Gastroesophageal sphincter (tissue), 2 donors: Measurements from ENCODE around the gene CASQ2.

Experiments used
- EP300 ChIP-seq: sonication (generic); formaldehyde crosslinking; IDR thresholded peaks from one replicate; pipeline ENCODE4 v1.6.1; 2017; ENCODE audit warnings: antibody characterized with exemption, mild to moderate bottlenecking
- POLR2AphosphoS5 ChIP-seq: sonication (generic); formaldehyde crosslinking; IDR thresholded peaks from one replicate; pipeline ENCODE4 v1.6.1; 2017; ENCODE audit warnings: antibody characterized with exemption

DNA sequence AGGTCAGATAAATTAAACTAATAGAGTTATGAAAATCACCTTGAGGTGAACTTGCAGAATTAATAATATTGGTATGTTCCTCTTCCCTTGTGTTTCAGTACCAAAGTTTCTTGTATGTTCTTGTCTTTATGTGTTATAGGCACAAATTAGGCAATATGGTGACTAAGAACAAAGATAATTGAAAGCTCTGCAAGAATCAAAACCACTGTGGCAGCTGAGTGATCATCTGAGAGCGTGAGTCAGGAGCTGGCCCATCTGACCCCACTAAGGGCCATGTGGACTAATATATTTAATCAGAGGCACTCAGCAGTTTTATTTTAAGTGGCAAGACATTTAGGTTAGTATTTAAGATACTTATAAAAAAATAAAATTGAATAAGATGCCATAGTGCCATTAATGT is 12.8 kb upstream of the CASQ2 start:
- no peak for TF ChIP-seq POLR2AphosphoS5
- no peak for TF ChIP-seq EP300
